SH-SY5Y (cell line): ENCODE measurements around the gene CD58.

ENCODE experiments used
- GATA2 ChIP-seq: IDR thresholded peaks from 2 replicates; pipeline ENCODE4 v1.6.1; 2011; ENCODE audit warnings: mild to moderate bottlenecking, low read depth, low read length
- GATA3 ChIP-seq: IDR thresholded peaks from 2 replicates; pipeline ENCODE4 v1.6.1; 2011; ENCODE audit warnings: low read depth, mild to moderate bottlenecking, low read length, moderate library complexity

CD58 gene

DNA sequence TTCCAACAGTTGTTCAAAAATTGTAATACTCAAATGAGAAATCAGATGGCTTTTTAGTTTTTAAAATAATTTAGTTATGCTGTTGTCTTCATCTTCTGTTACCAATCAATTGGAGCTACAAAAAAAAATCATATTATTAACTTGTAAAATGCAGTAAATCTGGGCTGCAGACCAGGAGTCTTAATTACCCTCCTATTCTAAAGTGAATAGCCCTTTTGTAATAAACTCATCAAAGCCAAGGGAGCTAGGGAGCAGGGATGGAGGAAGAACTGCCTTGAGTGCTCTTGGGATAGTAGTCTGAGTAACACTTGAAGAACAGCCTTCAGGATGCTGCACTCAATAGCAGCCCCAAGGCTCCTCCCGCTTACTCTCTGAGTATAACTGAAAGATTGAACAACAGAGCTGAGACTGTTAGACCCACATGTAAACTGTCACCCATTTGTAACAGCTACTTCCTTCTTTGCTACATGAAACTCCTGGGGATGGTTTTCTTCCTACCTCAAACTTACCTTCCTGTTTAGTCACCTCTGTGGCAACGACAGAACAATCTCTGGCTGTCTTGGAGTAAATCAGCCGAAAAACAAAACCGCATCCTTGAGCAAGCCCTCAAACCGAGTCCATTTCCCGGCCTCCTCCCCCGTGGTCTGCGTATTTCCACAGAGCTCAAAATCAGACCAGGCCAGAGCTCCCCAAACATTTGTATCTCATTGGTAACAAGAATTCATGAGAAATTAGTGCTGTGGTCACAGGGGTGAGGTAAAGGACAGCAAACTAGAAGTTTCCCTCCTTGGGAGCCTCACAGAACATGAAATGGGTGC, 55.9 kb downstream of the CD58 start:
- no peak for TF ChIP-seq GATA3

DNA sequence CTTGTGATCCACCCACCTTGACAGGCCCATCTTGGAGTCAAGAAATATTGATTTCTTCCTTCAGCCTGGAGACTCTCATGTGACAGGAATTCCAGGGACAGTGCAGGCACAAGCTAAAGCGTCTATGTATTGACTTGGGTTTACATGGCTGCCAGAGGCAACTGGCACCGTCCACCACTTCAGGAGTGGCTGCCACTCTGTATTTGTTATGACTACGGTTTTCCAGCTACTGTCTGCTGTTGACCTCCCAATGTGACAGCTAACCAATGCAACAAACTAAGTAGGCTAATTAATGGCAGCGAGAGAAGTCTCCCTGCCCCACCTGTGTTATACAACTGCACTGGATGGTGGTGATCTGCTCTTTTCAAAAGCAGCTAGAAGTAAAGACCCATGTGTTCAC, 56.9 kb downstream of the CD58 start:
- TF ChIP-seq GATA2 (no peak), GATA3 (no peak)

DNA sequence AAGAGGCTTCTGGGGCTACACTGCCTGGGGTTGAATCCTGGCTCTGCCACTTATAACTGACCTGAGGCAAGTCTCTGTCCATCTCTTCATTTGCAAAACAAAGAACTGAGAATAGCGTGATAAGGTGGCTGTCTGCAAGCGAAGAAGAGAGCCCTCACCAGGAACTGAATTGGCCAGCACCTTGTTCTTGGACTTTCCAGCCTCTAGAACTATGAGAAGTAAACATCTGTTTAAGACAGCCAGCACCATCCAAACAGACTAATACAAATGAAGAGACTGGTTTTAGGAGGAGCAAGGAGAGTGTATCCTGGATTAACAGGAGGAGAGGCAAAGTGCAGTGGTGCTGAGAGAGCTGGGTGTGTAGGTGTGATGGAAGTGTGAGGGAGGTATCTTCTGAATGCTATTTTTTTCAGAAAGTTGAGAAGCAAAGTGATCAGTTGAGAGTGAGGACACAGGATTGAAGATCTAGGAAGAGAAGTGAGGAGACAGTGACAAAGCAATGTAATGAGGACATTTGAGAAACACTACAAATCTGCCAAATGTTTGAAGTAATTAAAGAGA, 59.3 kb downstream of the CD58 start:
- TF ChIP-seq GATA3 (no peak), GATA2 (no peak)

DNA sequence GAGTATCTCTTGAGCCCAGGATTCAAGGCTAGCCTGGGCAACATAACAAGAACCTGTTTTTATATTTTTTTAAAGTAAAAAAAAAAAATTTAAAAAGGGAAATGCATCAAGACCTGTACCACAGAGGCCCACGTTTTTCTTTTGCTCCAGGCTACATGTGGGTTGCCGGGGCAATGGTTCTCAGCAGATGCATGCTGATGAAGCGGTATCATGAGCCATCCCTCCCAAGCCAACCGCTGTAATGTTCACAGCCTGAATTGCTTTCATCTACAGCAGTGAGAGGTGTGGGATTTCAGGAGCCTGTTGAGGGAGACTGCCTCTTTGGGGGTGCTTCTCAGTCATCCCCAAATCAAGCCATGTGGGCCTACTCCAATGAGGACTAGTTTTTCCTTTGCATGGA, 60.5 kb downstream of the CD58 start:
- no peak for TF ChIP-seq GATA2
- TF ChIP-seq GATA3 = no peak

DNA sequence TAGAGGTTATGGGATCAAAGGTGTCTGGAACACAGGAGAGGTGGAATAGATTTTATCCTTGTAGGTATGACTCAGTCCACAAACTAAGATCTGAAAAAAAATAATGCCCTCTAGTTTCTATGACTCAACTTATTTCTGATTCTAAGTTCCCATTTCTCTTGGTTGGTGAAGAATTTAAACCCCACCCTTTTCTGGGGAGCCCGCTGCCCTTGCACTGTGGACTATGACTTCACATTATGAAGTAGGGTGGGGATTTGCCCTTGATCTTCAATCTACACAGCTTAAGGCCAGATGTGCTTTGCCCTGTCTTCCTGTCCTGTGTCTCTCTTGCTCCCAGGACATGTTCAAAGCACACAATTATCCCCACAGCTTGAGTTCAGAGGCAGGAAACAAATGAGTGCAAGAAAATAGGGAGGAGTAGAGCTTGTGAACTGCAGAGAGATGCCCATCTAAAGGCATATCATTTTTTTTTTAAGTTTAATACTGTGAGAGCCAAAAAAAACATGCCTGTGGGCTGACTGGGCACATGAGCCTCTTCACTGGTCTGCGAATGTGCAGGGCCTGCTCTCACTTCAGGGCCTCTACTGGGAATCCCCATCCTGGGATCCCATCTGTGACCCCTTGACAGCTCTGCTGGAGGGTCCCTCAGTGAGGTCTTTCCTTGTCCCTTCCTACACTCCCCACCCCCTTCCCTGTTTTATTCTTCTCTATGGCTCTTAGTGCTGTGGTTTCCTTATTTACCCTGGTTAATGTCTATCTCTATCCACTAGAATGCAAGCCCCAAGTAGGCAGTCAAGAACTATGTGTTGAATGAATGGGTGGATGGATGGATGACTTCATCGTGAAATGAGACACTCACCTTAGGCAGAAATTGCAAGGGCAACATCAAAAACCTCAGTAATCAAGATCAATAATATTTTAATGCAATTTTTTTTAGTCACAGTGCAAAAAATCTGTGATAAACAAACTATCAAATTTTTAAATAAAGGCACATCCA, 61.5 kb downstream of the CD58 start:
- TF ChIP-seq GATA2 (no peak), GATA3 (no peak)

DNA sequence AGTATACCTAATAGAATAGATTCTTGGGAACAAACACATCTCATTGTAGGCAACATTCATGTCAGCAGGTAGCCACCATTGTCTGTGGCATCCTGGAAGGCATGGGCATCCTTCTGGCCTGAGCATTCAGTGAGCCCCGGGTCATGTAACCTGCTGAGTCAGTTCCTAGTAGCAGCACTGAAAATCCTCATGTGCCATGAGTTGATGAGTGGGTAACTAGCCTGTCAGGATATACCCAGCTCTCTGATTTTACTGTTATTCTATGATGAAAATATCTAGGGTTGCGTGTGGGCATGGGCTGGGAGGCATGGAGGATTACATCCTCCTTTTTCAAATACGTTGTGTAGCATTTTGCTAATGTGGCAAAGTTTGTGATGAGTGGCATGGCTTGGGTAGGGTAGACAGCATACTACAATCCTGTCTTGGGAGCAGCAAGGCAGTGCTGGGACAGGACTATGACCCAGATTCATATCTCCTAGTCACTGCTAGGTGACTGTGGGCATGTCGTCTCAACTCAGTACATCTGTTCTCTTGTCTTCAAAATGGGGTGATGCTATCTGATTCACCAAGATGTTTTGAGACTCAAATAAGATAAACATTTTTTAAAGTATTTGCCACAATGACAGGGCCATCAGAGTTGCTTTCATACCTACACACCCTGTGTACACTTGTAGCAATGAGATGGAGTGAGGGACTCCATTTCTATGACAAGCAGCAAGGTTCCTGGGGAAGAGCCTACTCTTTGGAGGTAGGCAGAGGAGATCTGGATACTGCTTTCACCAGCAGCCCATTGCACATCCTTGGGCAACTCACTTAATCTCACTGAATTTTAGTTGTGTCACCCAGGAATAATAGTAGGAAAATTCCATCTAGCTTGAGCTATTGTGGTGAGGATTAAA, 62.5 kb downstream of the CD58 start:
- TF ChIP-seq GATA3 = no peak
- no peak for TF ChIP-seq GATA2

DNA sequence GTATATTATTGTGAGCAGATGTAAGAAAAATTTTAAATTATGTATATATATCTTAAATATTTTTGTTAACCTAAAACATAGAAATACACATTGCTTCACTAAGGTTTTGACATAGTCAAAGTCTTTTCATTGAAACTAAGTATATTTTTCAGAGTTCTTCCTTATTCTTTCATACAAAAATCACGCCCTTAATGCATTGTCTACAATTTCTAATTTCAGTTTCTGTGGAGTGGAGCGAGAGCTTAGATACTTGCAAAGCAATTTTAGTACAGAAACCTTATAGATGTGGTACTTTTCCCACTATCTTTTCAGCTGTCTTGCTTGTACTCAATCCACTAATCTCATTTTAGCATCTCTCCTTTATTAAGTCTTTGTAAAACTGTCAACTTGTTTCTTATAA, 63.2 kb downstream of the CD58 start:
- TF ChIP-seq GATA2 = no peak

DNA sequence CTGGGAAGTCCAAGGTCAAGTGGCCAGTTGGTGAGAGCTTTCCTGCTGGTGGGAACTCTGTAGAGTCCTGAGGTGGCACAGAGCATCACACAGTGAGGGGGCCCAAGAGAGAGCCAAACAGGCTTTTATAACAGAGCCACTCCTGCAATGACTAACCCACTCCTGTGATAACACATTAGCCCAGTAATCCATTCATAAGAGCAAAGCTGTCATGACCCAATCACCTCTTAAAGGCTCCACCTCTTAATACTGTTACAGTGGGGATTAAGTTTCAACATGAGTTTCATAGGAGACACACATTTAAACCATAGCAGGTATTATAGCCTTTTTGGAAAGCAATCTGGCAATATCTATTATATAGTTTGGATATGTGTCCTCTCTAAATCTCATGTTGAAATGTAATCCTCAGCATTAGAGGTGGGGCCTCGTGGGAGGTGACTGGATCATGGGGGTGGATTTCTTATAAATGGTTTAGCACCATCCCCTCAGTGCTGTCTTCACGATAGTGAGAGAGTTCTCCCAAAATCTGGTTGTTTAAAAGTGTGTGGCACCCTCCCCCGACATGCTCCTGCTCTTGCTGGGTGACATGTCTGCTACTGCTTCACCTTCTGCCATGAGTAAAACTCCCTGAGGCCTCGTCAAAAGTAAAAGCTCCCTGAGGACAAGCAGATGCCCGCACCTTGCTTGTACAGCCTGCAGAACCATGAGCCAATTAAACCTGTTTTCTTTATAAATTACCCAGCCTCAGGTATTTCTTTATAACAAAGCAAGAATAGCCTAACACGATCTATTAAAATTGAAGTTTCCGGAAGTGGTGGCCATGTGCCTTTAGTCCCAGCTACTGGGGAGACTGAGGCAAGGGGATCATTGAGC, 64.5 kb downstream of the CD58 start:
- TF ChIP-seq GATA2 (no peak), GATA3 (no peak)

DNA sequence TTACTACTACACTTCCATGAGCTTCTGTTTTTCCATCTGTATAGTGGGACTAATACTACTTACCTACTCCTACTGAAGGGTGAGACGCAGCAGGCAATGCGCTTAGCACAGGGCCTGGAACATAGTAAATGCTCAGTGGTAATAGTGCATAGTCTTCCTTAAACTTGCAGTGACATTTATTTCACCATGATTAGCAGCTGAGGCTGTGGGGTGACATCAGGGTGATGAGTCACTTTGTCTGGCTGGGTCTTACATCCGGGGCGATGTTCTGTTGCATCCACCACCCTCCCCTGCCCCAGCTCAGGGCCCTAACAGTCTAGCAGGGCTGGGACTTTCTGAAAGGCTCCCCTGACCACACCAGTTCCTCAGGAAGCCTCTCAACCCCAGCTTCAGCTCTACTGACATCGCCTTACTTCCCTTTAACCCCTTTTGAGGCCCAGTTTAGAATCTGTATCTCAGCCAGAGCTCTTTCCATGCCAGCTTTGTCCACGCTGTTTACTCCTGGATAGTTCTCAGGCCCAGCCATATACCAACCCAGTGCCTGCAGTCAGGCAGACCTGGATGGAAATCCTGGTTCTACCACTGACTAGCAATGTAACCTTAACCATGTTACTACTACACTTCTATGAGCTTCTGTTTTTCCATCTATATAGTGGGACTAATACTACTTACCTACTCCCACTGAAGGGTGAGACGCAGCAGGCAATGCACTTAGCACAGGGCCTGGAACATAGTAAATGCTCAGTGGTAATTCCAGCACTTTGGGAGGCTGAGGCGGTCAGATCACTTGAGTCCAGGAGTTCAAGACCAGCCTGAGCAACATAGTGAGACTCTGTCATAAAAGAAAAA, 66.3 kb downstream of the CD58 start:
- TF ChIP-seq GATA2 = no peak

DNA sequence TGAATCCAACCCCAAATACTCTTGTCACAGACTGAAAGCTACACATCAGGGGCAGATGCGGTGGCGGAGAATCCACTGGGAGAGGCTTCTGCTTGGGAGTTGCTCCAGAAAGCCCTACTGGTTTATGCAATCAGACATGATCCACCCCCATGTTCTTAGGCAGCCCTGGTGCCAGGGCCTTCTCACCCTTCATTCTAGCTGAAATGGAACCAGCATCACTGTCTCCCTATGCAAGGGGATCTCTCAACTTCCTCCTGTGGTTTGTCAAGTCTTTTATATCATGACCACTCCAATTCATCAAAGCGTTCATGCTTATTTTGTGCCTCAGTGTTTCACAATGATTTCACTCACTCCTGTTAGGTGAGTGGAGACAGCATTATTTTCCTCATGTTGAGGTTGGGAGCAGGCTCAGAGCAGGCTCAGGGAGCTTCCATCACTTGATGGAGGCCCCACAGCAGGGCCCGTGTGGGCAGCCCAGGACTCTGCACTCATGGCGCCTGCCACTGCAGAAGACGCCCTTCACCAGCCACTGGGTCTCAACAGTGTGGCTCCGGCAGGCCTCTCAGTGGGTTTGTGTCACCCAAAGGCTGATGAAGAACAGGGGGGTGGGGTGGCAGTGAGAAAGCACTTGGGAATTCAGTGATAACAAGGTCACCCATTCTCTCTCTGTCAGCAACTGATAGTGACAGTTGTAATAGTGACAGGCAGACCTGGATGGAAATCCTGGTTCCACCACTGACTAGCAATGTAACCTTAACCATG, 67.1 kb downstream of the CD58 start:
- no peak for TF ChIP-seq GATA3
- TF ChIP-seq GATA2 = no peak

DNA sequence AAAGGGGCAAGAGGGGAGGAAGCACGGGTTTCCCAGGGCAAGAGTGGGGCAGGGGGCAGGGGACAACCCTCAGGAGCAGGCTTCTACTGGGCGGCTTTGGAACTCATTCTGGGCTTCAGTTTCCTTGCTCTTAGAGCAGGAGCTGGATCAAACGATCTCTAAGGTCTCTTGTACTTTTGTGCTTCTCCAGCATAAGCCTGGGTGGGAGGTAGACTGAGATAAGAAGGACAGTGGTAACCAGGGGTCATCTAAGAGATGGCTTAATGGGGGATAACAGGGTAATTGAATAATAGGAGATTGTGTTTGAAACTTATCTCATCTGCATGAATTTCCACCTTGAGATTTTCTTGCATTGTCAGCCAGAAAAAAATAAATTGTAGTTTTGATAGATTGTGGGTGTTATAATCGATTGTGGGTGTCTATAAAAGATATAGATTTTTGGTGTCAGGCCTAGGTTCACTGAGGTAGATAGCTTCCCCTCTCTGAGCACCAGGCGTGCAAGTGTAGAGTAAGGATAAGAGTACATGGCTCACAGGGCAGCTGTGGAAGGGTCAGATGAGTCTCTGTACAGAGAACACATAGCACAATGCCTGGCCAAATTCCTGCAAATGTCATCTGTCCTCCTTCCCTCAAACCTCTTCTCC, 68.0 kb downstream of the CD58 start:
- TF ChIP-seq GATA3 (no peak), GATA2 (no peak)
